HEK293T (cell line): Measurements from ENCODE around the gene ABO.
"Not testable (repeated sequence)": the region's sequence is repeated elsewhere in the genome, so short reads cannot be mapped to it uniquely, and the experiment has no call there.

Experiments
- ARNT ChIP-seq: fragments of 450-650 bp; IDR thresholded peaks from 2 replicates; pipeline ENCODE4 v1.6.1; 2017; ENCODE audit warnings: mild to moderate bottlenecking
- BHLHE40 ChIP-seq: fragments of 450-650 bp; IDR thresholded peaks from 2 replicates; pipeline ENCODE4 v1.6.1; 2016; ENCODE audit warnings: mild to moderate bottlenecking, moderate library complexity, borderline replicate concordance
- CTBP1 ChIP-seq: fragments of 450-650 bp; IDR thresholded peaks from 2 replicates; pipeline ENCODE4 v1.6.1; 2016; ENCODE audit warnings: borderline replicate concordance
- ELF4 ChIP-seq: fragments of 450-650 bp; IDR thresholded peaks from 2 replicates; pipeline ENCODE4 v1.6.1; 2017; ENCODE audit warnings: antibody characterized with exemption
- FOXA1 ChIP-seq: fragments of 450-650 bp; IDR thresholded peaks from 2 replicates; pipeline ENCODE4 v1.6.1; 2016; ENCODE audit warnings: mild to moderate bottlenecking
- FOXK2 ChIP-seq: fragments of 450-650 bp; IDR thresholded peaks from 2 replicates; pipeline ENCODE4 v1.6.1; 2016; ENCODE audit warnings: mild to moderate bottlenecking
- FOXM1 ChIP-seq: fragments of 450-650 bp; IDR thresholded peaks from 2 replicates; pipeline ENCODE4 v1.6.1; 2017; ENCODE audit warnings: mild to moderate bottlenecking, borderline replicate concordance
- LEF1 ChIP-seq: fragments of 450-650 bp; IDR thresholded peaks from 2 replicates; pipeline ENCODE4 v1.6.1; 2017; ENCODE audit warnings: mild to moderate bottlenecking, borderline replicate concordance
- NFRKB ChIP-seq: fragments of 450-650 bp; IDR thresholded peaks from 2 replicates; pipeline ENCODE4 v1.6.1; 2016; ENCODE audit warnings: mild to moderate bottlenecking, moderate library complexity
- SUZ12 ChIP-seq: fragments of 450-650 bp; IDR thresholded peaks from 2 replicates; pipeline ENCODE4 v1.6.1; 2016; ENCODE audit warnings: mild to moderate bottlenecking
- TARDBP ChIP-seq: fragments of 450-650 bp; IDR thresholded peaks from 2 replicates; pipeline ENCODE4 v1.6.1; 2016
- ZNF384 ChIP-seq: fragments of 450-650 bp; IDR thresholded peaks from 2 replicates; pipeline ENCODE4 v1.6.1; 2016
- TF ChIP-seq, protein P1 (sequence below): fragments of 450-650 bp; IDR thresholded peaks from 2 replicates; pipeline ENCODE4 v1.6.1; 2016

- TF ChIP-seq ELF4, TARDBP, CTBP1, BHLHE40, FOXM1, ZNF384, NFRKB, FOXK2, ARNT, SUZ12, FOXA1, LEF1: not testable (repeated sequence)
- TF ChIP-seq, protein P1, sequence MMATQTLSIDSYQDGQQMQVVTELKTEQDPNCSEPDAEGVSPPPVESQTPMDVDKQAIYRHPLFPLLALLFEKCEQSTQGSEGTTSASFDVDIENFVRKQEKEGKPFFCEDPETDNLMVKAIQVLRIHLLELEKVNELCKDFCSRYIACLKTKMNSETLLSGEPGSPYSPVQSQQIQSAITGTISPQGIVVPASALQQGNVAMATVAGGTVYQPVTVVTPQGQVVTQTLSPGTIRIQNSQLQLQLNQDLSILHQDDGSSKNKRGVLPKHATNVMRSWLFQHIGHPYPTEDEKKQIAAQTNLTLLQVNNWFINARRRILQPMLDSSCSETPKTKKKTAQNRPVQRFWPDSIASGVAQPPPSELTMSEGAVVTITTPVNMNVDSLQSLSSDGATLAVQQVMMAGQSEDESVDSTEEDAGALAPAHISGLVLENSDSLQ = not testable (repeated sequence)
Observed at GRCh38 chr9:133317551-133317950, 42.5 kb upstream of the ABO start.
